ENCODE data around the gene SNIP1. TPM values are rescaled to one million over a fixed set of nuclear protein-coding genes. Genes with fewer than 3 reads are reported as not detected.
"Not testable (repeated sequence)": the region's sequence is repeated elsewhere in the genome, so short reads cannot be mapped to it uniquely, and the experiment has no call there.

The SNIP1 gene
- total RNA-seq, 1 experiment from 2014 or later = 18.3 TPM

- Histone ChIP-seq H3K9me3 (ENCODE audit: low read depth, low read length, poor library complexity, severe bottlenecking) (no peaks in the 10 kb centered on the region), H3K36me3 (ENCODE audit: insufficient read depth, low read length, poor library complexity, severe bottlenecking) (no peaks in the 10 kb centered on the region), H3K27ac (ENCODE audit: low read depth, low read length, poor library complexity, severe bottlenecking) (no peak overlapping the region), H3K4me1 (ENCODE audit: insufficient read depth, low read length, poor library complexity, severe bottlenecking) (no peaks in the 10 kb centered on the region), H3K27me3 (replicated peaks; ENCODE audit: insufficient read depth, low read depth, low read length, poor library complexity) (no peaks in the 10 kb centered on the region), H3K4me3 (ENCODE audit: low read depth, low read length, poor library complexity, severe bottlenecking) (no peak overlapping the region)
- ChIA-PET CTCF (no interaction called here), POLR2A (ENCODE audit: low non-redundant PET) (no interaction called here)
- intact Hi-C loops (cut with micrococcal nuclease; ENCODE audit: unreplicated experiment) = no loop called here
- no TSS peak for BruUV-seq (replicated peaks)
- TF ChIP-seq CTCF (conservative IDR thresholded peaks at IDR 0.05; ENCODE audit: low read depth, low read length) = no peak
- TF ChIP-seq EZH2 (IDR thresholded peaks at IDR 0.05; ENCODE audit: borderline replicate concordance, low read depth, low read length, poor library complexity, severe bottlenecking) = no peak
- no peak for DNase-seq (ENCODE audit: low spot score)
Measured at GRCh38 chr1:37519613-37520012, 34.5 kb downstream of the SNIP1 start.

GRCh38 chr1:37518929-37519328 lies 35.2 kb downstream of the SNIP1 start:
- CTCF ChIA-PET; H3K4me3 ChIP-seq (ENCODE audit: low read depth, low read length, poor library complexity, severe bottlenecking); H3K9me3 ChIP-seq (ENCODE audit: low read depth, low read length, poor library complexity, severe bottlenecking); H3K27me3 ChIP-seq (replicated peaks; ENCODE audit: insufficient read depth, low read depth, low read length, poor library complexity); H3K27ac ChIP-seq (ENCODE audit: low read depth, low read length, poor library complexity, severe bottlenecking); DNase-seq (ENCODE audit: low spot score); H3K36me3 ChIP-seq (ENCODE audit: insufficient read depth, low read length, poor library complexity, severe bottlenecking); intact Hi-C loops (cut with micrococcal nuclease; ENCODE audit: unreplicated experiment); BruUV-seq (replicated peaks); H3K4me1 ChIP-seq (ENCODE audit: insufficient read depth, low read length, poor library complexity, severe bottlenecking): not testable (repeated sequence)
- POLR2A ChIA-PET (ENCODE audit: low non-redundant PET) = interaction anchor here (0.6 kb wide), 1 partner anchor 15 kb away, joined by 3 read pairs; no protein-coding TSS in a partner anchor

GRCh38 chr1:37518241-37518640 lies 35.9 kb downstream of the SNIP1 start:
- BruUV-seq (replicated peaks); H3K36me3 ChIP-seq (ENCODE audit: insufficient read depth, low read length, poor library complexity, severe bottlenecking); H3K27ac ChIP-seq (ENCODE audit: low read depth, low read length, poor library complexity, severe bottlenecking); DNase-seq (ENCODE audit: low spot score); H3K4me1 ChIP-seq (ENCODE audit: insufficient read depth, low read length, poor library complexity, severe bottlenecking); POLR2A ChIA-PET (ENCODE audit: low non-redundant PET); intact Hi-C loops (cut with micrococcal nuclease; ENCODE audit: unreplicated experiment); H3K4me3 ChIP-seq (ENCODE audit: low read depth, low read length, poor library complexity, severe bottlenecking); H3K27me3 ChIP-seq (replicated peaks; ENCODE audit: insufficient read depth, low read depth, low read length, poor library complexity); CTCF ChIA-PET; H3K9me3 ChIP-seq (ENCODE audit: low read depth, low read length, poor library complexity, severe bottlenecking): not testable (repeated sequence)

GRCh38 chr1:37517569-37517968 lies 36.5 kb downstream of the SNIP1 start:
- CTCF ChIA-PET = no interaction called here
- DNase-seq (ENCODE audit: low spot score) = no peak
- BruUV-seq (replicated peaks) = no TSS peak
- peaks cover 9% of the 10 kb centered on the region for H3K36me3 ChIP-seq (ENCODE audit: insufficient read depth, low read length, poor library complexity, severe bottlenecking)
- H3K4me3 ChIP-seq (ENCODE audit: low read depth, low read length, poor library complexity, severe bottlenecking) = no peak overlapping the region
- POLR2A ChIA-PET (ENCODE audit: low non-redundant PET) = no interaction called here
- no peak for TF ChIP-seq CTCF (conservative IDR thresholded peaks at IDR 0.05; ENCODE audit: low read depth, low read length)
- TF ChIP-seq EZH2 (IDR thresholded peaks at IDR 0.05; ENCODE audit: borderline replicate concordance, low read depth, low read length, poor library complexity, severe bottlenecking) = no peak
- H3K4me1 ChIP-seq (ENCODE audit: insufficient read depth, low read length, poor library complexity, severe bottlenecking) = no peaks in the 10 kb centered on the region
- H3K9me3 ChIP-seq (ENCODE audit: low read depth, low read length, poor library complexity, severe bottlenecking) = no peaks in the 10 kb centered on the region
- H3K27ac ChIP-seq (ENCODE audit: low read depth, low read length, poor library complexity, severe bottlenecking) = no peak overlapping the region
- H3K27me3 ChIP-seq (replicated peaks; ENCODE audit: insufficient read depth, low read depth, low read length, poor library complexity) = no peaks in the 10 kb centered on the region
- intact Hi-C loops (cut with micrococcal nuclease; ENCODE audit: unreplicated experiment) = no loop called here

Data from A673 (cell line).